ENCODE measurements around the gene ZNF221. TPM values are rescaled to one million over a fixed set of nuclear protein-coding genes. Genes with fewer than 3 reads are reported as not detected.

The ZNF221 gene
- total RNA-seq, 4 donors from 2014 or later, result 2.5 to 4.3 (median 3.6) TPM

DNA sequence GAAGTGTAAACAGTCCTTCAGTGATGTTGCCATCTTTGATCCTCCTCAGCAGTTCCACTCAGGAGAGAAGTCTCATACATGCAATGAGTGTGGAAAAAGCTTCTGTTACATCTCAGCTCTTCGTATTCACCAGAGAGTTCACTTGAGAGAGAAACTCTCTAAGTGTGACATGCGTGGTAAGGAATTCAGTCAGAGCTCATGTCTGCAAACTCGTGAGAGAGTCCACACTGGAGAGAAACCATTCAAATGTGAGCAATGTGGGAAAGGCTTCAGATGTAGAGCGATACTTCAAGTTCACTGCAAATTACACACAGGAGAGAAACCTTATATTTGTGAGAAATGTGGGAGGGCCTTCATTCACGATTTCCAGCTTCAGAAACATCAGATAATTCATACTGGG, 59.4 kb downstream of the ZNF221 start:
- TF ChIP-seq POLR2A (IDR thresholded peaks at IDR 0.05), result no peak
- TF ChIP-seq, protein P1, sequence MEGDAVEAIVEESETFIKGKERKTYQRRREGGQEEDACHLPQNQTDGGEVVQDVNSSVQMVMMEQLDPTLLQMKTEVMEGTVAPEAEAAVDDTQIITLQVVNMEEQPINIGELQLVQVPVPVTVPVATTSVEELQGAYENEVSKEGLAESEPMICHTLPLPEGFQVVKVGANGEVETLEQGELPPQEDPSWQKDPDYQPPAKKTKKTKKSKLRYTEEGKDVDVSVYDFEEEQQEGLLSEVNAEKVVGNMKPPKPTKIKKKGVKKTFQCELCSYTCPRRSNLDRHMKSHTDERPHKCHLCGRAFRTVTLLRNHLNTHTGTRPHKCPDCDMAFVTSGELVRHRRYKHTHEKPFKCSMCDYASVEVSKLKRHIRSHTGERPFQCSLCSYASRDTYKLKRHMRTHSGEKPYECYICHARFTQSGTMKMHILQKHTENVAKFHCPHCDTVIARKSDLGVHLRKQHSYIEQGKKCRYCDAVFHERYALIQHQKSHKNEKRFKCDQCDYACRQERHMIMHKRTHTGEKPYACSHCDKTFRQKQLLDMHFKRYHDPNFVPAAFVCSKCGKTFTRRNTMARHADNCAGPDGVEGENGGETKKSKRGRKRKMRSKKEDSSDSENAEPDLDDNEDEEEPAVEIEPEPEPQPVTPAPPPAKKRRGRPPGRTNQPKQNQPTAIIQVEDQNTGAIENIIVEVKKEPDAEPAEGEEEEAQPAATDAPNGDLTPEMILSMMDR (IDR thresholded peaks at IDR 0.05), result no peak
- 98 to 99% methylated on average over 5 of the region's 5 CpGs for WGBS, 2 donors
- no peak for DNase-seq (ENCODE audit: low spot score in 2 of 2)
- intact Hi-C loops (cut with DNase I; ENCODE audit: low total_unique reads), result no loop called here
- H3K4me3 ChIP-seq (ENCODE audit: low read depth, poor library complexity, severe bottlenecking), result no peak overlapping the region

Other genes with a start within 250 kb of the ZNF221 start
- gene IRGC, start 235.2 kb upstream of the ZNF221 start, total RNA-seq, result not detected
- gene SMG9, start 196.3 kb upstream of the ZNF221 start, total RNA-seq, result 10 to 100 TPM; 18.0 to 27.6 (median 23.5) TPM
- 10 to 100 TPM; 19.9 to 69.5 (median 49.2) TPM for gene KCNN4, start 170.3 kb upstream of the ZNF221 start, total RNA-seq
- gene LYPD5, start 148.8 kb upstream of the ZNF221 start, total RNA-seq, result 100 to 1,000 TPM in 2 of 4 donors, 10 to 100 TPM in 2; 93.8 to 231 (median 117) TPM
- gene ZNF283, start 123.9 kb upstream of the ZNF221 start, total RNA-seq, result 1 to 10 TPM; 4.3 to 9.6 (median 6.3) TPM
- gene ZNF404, start 67.3 kb upstream of the ZNF221 start, total RNA-seq, result 1 to 10 TPM in 3 of 4 donors, under 1 TPM in 1; 0.71 to 4.5 (median 2.5) TPM
- gene ZNF45, start 15.9 kb upstream of the ZNF221 start, total RNA-seq, result 10 to 100 TPM in 3 of 4 donors, 1 to 10 TPM in 1; 7.8 to 13.1 (median 11.2) TPM
- 10 to 100 TPM in 1 of 4 donors, 1 to 10 TPM in 3; 5.9 to 10.3 (median 8.6) TPM for gene ZNF155, start 33.0 kb downstream of the ZNF221 start, total RNA-seq
- gene ZNF230, start 51.7 kb downstream of the ZNF221 start, total RNA-seq, result 10 to 100 TPM in 1 of 4 donors, 1 to 10 TPM in 3; 3.1 to 10.6 (median 3.7) TPM
- 1 to 10 TPM; 1.1 to 6.1 (median 2.6) TPM for gene ZNF222, start 74.2 kb downstream of the ZNF221 start, total RNA-seq
- gene ZNF223, start 100.8 kb downstream of the ZNF221 start, total RNA-seq, result 1 to 10 TPM; 4.8 to 9.7 (median 6.7) TPM
- 1 to 10 TPM; 2.6 to 3.4 (median 3.0) TPM for gene ZNF284, start 120.9 kb downstream of the ZNF221 start, total RNA-seq
- gene ZNF224, start 143.1 kb downstream of the ZNF221 start, total RNA-seq, result 10 to 100 TPM; 12.5 to 27.1 (median 20.3) TPM
- 1 to 10 TPM; 1.5 to 3.3 (median 2.4) TPM for gene ZNF225, start 162.2 kb downstream of the ZNF221 start, total RNA-seq
- gene ZNF234, start 190.3 kb downstream of the ZNF221 start, total RNA-seq, result 1 to 10 TPM; 5.8 to 8.3 (median 7.1) TPM
- gene ZNF226, start 213.9 kb downstream of the ZNF221 start, total RNA-seq, result 10 to 100 TPM; 13.4 to 30.4 (median 19.8) TPM